H1 (cell line): ENCODE results near the gene EPHA1. TPM values are rescaled to one million over a fixed set of nuclear protein-coding genes. Genes with fewer than 3 reads are reported as not detected.

Experiments
- CTCF ChIA-PET: fragments of 300-600 bp; sonication (Branson Sonifier 250); formaldehyde crosslinking; loops from one replicate; lab custom pipeline; 2021; ENCODE audit not compliant: partially characterized antibody; lab: Charles Lee
- POLR2A ChIA-PET: fragments of 300-600 bp; sonication (Branson Sonifier 250); formaldehyde crosslinking; loops from one replicate; lab custom pipeline; 2021; ENCODE audit warnings: inconsistent platforms; ENCODE audit not compliant: partially characterized antibody; lab: Charles Lee
- DNase-seq, 2 experiments: peaks; one replicate each; pipeline versions ENCODE4 v3.0.0 to v3.0.0-alpha.2; 2010 to 2022; ENCODE audit warnings: low spot score in 2 of 2, low read depth in 1 of 2, mixed read lengths in 1 of 2
- FAIRE-seq: peaks from 2 replicates; lab custom pipeline; 2011; peaks lifted over from hg19 to GRCh38; lab: Jason Lieb, UNC
- H2AFZ ChIP-seq: 2 replicates; pipeline ENCODE4 v1.8.1; 2012; ENCODE audit warnings: low read length, inconsistent platforms
- H2AK5ac ChIP-seq: 2 replicates; pipeline ENCODE4 v1.6.1; 2013; ENCODE audit warnings: low read depth, low read length
- H2BK120ac ChIP-seq: replicated peaks from 2 replicates; pipeline ENCODE3; 2013; ENCODE audit warnings: low read depth, low read length, inconsistent platforms
- H2BK12ac ChIP-seq: 2 replicates; pipeline ENCODE4 v1.6.1; 2013; ENCODE audit warnings: low read depth, low read length
- H2BK15ac ChIP-seq: 2 replicates; pipeline ENCODE4 v1.6.1; 2013; ENCODE audit warnings: low read length
- H2BK20ac ChIP-seq: 2 replicates; pipeline ENCODE4 v1.6.1; 2013; ENCODE audit warnings: low read length
- H2BK5ac ChIP-seq: 2 replicates; pipeline ENCODE4 v1.6.1; 2013; ENCODE audit warnings: low read depth, low read length
- H3K14ac ChIP-seq: 2 replicates; pipeline ENCODE4 v1.6.1; 2013; ENCODE audit warnings: inconsistent platforms; ENCODE audit not compliant: insufficient read length
- H3K18ac ChIP-seq: 2 replicates; pipeline ENCODE4 v1.6.1; 2013; ENCODE audit warnings: low read length; ENCODE audit errors: extremely low read depth
- H3K23ac ChIP-seq: 2 replicates; pipeline ENCODE4 v1.6.1; 2013; ENCODE audit warnings: inconsistent platforms; ENCODE audit not compliant: insufficient read length
- H3K23me2 ChIP-seq: 2 replicates; pipeline ENCODE4 v1.6.1; 2013; ENCODE audit warnings: low read depth, low read length
- H3K27ac ChIP-seq: 2 replicates; pipeline ENCODE4 v1.6.1; 2011; ENCODE audit warnings: low read depth, low read length, inconsistent platforms
- H3K27me3 ChIP-seq, 4 experiments: replicated peaks in 1 of 4; 1 replicate in 1 of 4; 2 replicates in 3 of 4; pipeline versions ENCODE4 v1.6.1 to v1.8.1; 2011 to 2013; ENCODE audit warnings: low read length in 3 of 4, mild to moderate bottlenecking in 3 of 4, inconsistent platforms in 2 of 4, mixed read lengths in 2 of 4, moderate library complexity in 1 of 4; ENCODE audit not compliant: control insufficient read depth in 3 of 4, insufficient read depth in 3 of 4; ENCODE audit errors: extremely low read depth in 1 of 4
- H3K36me3 ChIP-seq, 4 experiments: 2 replicates each; pipeline versions ENCODE4 v1.6.1 to v1.8.1; 2011 to 2013; ENCODE audit warnings: mild to moderate bottlenecking in 4 of 4, low read length in 3 of 4, moderate library complexity in 2 of 4, control low read depth in 1 of 4, inconsistent platforms in 1 of 4; ENCODE audit not compliant: insufficient read depth in 4 of 4, control insufficient read depth in 2 of 4
- H3K4ac ChIP-seq: replicated peaks from 2 replicates; pipeline ENCODE3; 2013; ENCODE audit warnings: low read length, low read depth, mixed read lengths, inconsistent platforms; ENCODE audit not compliant: insufficient read length
- H3K4me1 ChIP-seq, 4 experiments: replicated peaks in 1 of 4; 1 replicate in 1 of 4; 2 replicates in 3 of 4; pipeline versions ENCODE4 v1.6.1 to v1.8.1; 2011 to 2013; ENCODE audit warnings: low read length in 3 of 4, inconsistent platforms in 2 of 4, mixed read lengths in 1 of 4; ENCODE audit not compliant: insufficient read depth in 4 of 4, control insufficient read depth in 3 of 4
- H3K4me2 ChIP-seq, 2 experiments: 2 replicates each; pipeline versions ENCODE4 v1.6.1 to v1.8.1; 2011 to 2013; ENCODE audit warnings: low read depth in 2 of 2, low read length in 2 of 2, control low read depth in 1 of 2, inconsistent platforms in 1 of 2, mild to moderate bottlenecking in 1 of 2; ENCODE audit not compliant: insufficient read depth in 1 of 2
- H3K4me3 ChIP-seq, 4 experiments: fragments of 200-600, 300-600 bp in 1 of 4; sonication (generic), shearing (Covaris generic), sonication (Bioruptor Twin) in 1 of 4; 2 replicates each; pipeline versions ENCODE4 v1.5.1 to v1.8.1; 2011 to 2016; ENCODE audit warnings: low read length in 4 of 4, low read depth in 3 of 4, control low read depth in 2 of 4, inconsistent platforms in 2 of 4, mild to moderate bottlenecking in 2 of 4, mixed read lengths in 1 of 4, moderate library complexity in 1 of 4; ENCODE audit not compliant: insufficient read depth in 2 of 4; ENCODE audit errors: extremely low read depth in 1 of 4
- H3K56ac ChIP-seq: replicated peaks from 2 replicates; pipeline ENCODE3; 2013; ENCODE audit warnings: low read depth, mild to moderate bottlenecking, mixed read lengths, low read length, inconsistent platforms; ENCODE audit not compliant: insufficient read length
- H3K79me1 ChIP-seq: 2 replicates; pipeline ENCODE4 v1.6.1; 2013; ENCODE audit warnings: low read depth, low read length, control low read depth
- H3K79me2 ChIP-seq, 2 experiments: 2 replicates each; pipeline versions ENCODE4 v1.6.1 to v1.8.1; 2012 to 2013; ENCODE audit warnings: low read length in 2 of 2, mild to moderate bottlenecking in 2 of 2, inconsistent platforms in 1 of 2; ENCODE audit not compliant: insufficient read depth in 2 of 2, control insufficient read depth in 1 of 2
- H3K9ac ChIP-seq, 4 experiments: replicated peaks in 1 of 4; 1 replicate in 1 of 4; 2 replicates in 3 of 4; pipeline versions ENCODE4 v1.6.1 to v1.8.1; 2011 to 2013; ENCODE audit warnings: low read depth in 3 of 4, low read length in 3 of 4, control low read depth in 2 of 4, mild to moderate bottlenecking in 2 of 4, moderate library complexity in 2 of 4, inconsistent platforms in 1 of 4; ENCODE audit errors: extremely low read depth in 1 of 4
- H3K9me3 ChIP-seq, 2 experiments: 2 replicates each; pipeline versions ENCODE4 v1.6.1 to v1.8.1; 2012 to 2013; ENCODE audit warnings: mild to moderate bottlenecking in 2 of 2, moderate library complexity in 2 of 2, control low read depth in 1 of 2, inconsistent platforms in 1 of 2, low read depth in 1 of 2, low read length in 1 of 2, mixed read lengths in 1 of 2; ENCODE audit not compliant: insufficient read depth in 2 of 2
- H4K20me1 ChIP-seq, 2 experiments: replicated peaks in 1 of 2; 2 replicates each; pipeline versions ENCODE3 to v1.8.1; 2011 to 2013; ENCODE audit warnings: inconsistent platforms in 2 of 2, low read length in 2 of 2, mild to moderate bottlenecking in 1 of 2; ENCODE audit not compliant: insufficient read depth in 2 of 2, control insufficient read depth in 1 of 2
- H4K5ac ChIP-seq: 2 replicates; pipeline ENCODE4 v1.6.1; 2013; ENCODE audit warnings: low read length, low read depth, mixed read lengths, inconsistent platforms; ENCODE audit not compliant: insufficient read length
- H4K8ac ChIP-seq: 2 replicates; pipeline ENCODE4 v1.8.0; 2013; ENCODE audit warnings: mild to moderate bottlenecking, moderate library complexity, low read length, inconsistent platforms; ENCODE audit not compliant: insufficient read depth; ENCODE audit errors: extremely low read depth
- H4K91ac ChIP-seq: replicated peaks from 2 replicates; pipeline ENCODE3; 2013; ENCODE audit warnings: low read length, mixed read lengths, inconsistent platforms; ENCODE audit not compliant: insufficient read length
- E2F6 ChIP-seq: IDR thresholded peaks from 2 replicates; pipeline ENCODE4 v1.6.1; 2012; ENCODE audit warnings: inconsistent platforms
- EP300 ChIP-seq, 2 experiments: IDR thresholded peaks; 1 replicate in 1 of 2; 2 replicates in 1 of 2; pipeline ENCODE4 v1.6.1; 2011 to 2012; ENCODE audit warnings: low read depth in 2 of 2, low read length in 2 of 2, mild to moderate bottlenecking in 2 of 2, borderline replicate concordance in 1 of 2, inconsistent platforms in 1 of 2, moderate library complexity in 1 of 2
- HDAC2 ChIP-seq, 2 experiments: fragments of 300-600 bp in 1 of 2; sonication (generic) in 1 of 2; IDR thresholded peaks; 2 replicates each; pipeline ENCODE4 v1.6.1; 2011 to 2012; ENCODE audit warnings: low read depth in 2 of 2, low read length in 2 of 2, mild to moderate bottlenecking in 2 of 2, moderate library complexity in 2 of 2, borderline replicate concordance in 1 of 2, inconsistent platforms in 1 of 2
- RBBP5 ChIP-seq: IDR thresholded peaks from 2 replicates; pipeline ENCODE4 v1.7.1; 2012; ENCODE audit warnings: low read depth, mild to moderate bottlenecking, inconsistent platforms, low read length, moderate library complexity, borderline replicate concordance
- SP1 ChIP-seq: IDR thresholded peaks from 2 replicates; pipeline ENCODE4 v1.6.1; 2011; ENCODE audit warnings: low read depth, low read length
- SP2 ChIP-seq: IDR thresholded peaks from 2 replicates; pipeline ENCODE4 v1.6.1; 2012; ENCODE audit warnings: mild to moderate bottlenecking, low read length, inconsistent platforms
- SP4 ChIP-seq: IDR thresholded peaks from 2 replicates; pipeline ENCODE4 v1.6.1; 2012; ENCODE audit warnings: low read length, inconsistent platforms
- WGBS, 2 experiments: shearing (Covaris generic) in 1 of 2; methylation state at CpG; one replicate each; pipeline versions ENCODE4 v1.1.6 to v1.1.7; 2013 to 2015; ENCODE audit warnings: low lambda C conversion rate in 2 of 2, mixed read lengths in 2 of 2, inconsistent platforms in 1 of 2, low coverage in 1 of 2, missing lambda C conversion rate in 1 of 2; ENCODE audit not compliant: insufficient replicate concordance in 2 of 2, insufficient coverage in 1 of 2, insufficient read length in 1 of 2; ENCODE audit errors: extremely low coverage in 1 of 2, missing lambda C conversion rate in 1 of 2; 5-methylcytosine and 5-hydroxymethylcytosine counted together
- polyA plus RNA-seq, 7 experiments: library from polyadenylated mRNA; depleted of rRNA in 3 of 7; stranded (reverse) in 5 of 7; unstranded in 2 of 7; fragments of >200 nt in 5 of 7; fragments of 200-250 nt in 2 of 7; gene quantifications; 1 replicate in 5 of 7; 2 replicates in 1 of 7; 4 replicates in 1 of 7; pipeline versions ENCODE4 v1.2.1 to v1.2.3, GENCODE V29; 2011 to 2013; ENCODE audit warnings: missing spikeins in 2 of 7, mixed read lengths in 2 of 7
- total RNA-seq: library from RNA; stranded (reverse); fragmentation: NEBNext Ultra II Directional; extraction: Animal tissue kit (Norgen Biotek cat#: 25700); gene quantifications from 2 replicates; pipeline ENCODE4 v1.2.1, GENCODE V29; 2021
- TF ChIP-seq, protein P1 (sequence below): IDR thresholded peaks from 2 replicates; pipeline ENCODE4 v1.6.1; 2012; ENCODE audit warnings: low read length, inconsistent platforms
- TF ChIP-seq, protein P2 (sequence below): IDR thresholded peaks from 2 replicates; pipeline ENCODE4 v1.6.1; 2012; ENCODE audit warnings: inconsistent platforms

The EPHA1 gene
- total and polyA plus RNA-seq, 2 of the 8 experiments (the other 6 are each of a cell fraction or from before 2014, with no cell fraction given): 86.5 to 133 TPM

DNA sequence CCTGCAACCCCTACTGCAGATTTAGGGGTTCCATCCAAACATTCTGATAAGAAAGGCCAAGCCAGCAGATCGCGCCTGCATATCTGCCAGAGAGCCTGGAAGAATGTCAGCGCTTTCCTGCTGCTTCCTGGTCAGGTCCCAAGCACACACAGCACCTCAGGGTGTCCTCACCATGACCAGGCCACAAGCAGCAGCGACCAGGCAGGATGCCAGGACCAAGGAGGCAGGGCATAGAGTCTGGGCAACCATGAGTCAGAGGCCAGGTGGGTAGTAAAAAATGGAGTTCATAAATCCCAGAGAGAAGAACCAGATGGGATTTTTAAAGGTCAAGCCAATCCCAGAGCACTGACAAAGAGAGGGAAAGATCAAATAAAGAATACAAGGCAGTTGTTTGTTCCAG lies 40.7 kb downstream of the EPHA1 start:
- Histone ChIP-seq H4K5ac (no peak overlapping the region), H2BK120ac (no peak overlapping the region), H2BK12ac (peak overlapping the region; percentile 75; the same call in 1 of the 2 replicates), H3K27ac (no peak overlapping the region), H3K23me2 (peaks cover 5% of the 10 kb centered on the region), H3K14ac (no peak overlapping the region), H3K56ac (no peak overlapping the region), H3K9me3 (no peaks in the 10 kb centered on the region), H4K20me1 (no peaks in the 10 kb centered on the region), H3K27me3 (peaks cover 0 to 13% (median 8%) of the 10 kb centered on the region in 4 experiments; a peak in 4 of 7 replicates), H4K91ac (no peak overlapping the region), H2BK20ac (peak overlapping the region; percentile 40; the same call in 1 of the 2 replicates), H3K36me3 (no peaks in the 10 kb centered on the region), H3K79me2 (no peaks in the 10 kb centered on the region), H3K4me3 (no peak overlapping the region), H2BK5ac (peak overlapping the region; percentile 72; the same call in 1 of the 2 replicates), H3K4ac (peak overlapping the region; percentile 18), H3K4me2 (0 out of 4 replicates have a peak overlapping the region, but pooled peaks of 1 of the 2 experiments have one; percentile 24), H2BK15ac (0 out of 2 replicates have a peak overlapping the region, but pooled peaks have one; percentile 32), H4K8ac (no peak overlapping the region), H2AK5ac (peak overlapping the region; percentile 97), H3K23ac (no peak overlapping the region), H2AFZ (no peak overlapping the region), H3K79me1 (no peaks in the 10 kb centered on the region), H3K9ac (no peak overlapping the region), H3K18ac (peak overlapping the region; percentile 74; the same call in 1 of the 2 replicates), H3K4me1 (peaks cover 8 to 26% (median 18%) of the 10 kb centered on the region in 4 experiments; a peak in 6 of 7 replicates)
- ChIA-PET CTCF (interaction anchor here (0.8 to 17.5 kb wide), 5 partner anchors 12 to 62 kb away, joined by 3 to 359 read pairs (median 33); partner anchors contain the start of gene EPHA1), POLR2A (interaction anchor here (1.2 to 19.0 kb wide), 3 partner anchors 10 to 32 kb away, joined by 5 to 518 read pairs (median 233); partner anchors contain the start of genes EPHA1 and ZYX)
- FAIRE-seq (no peak), DNase-seq (no peak)
- WGBS, 2 experiments: 89% methylated on average over 4 of the region's 4 CpGs; no CpG with 5 or more reads in 1 of the 2 experiments
- TF ChIP-seq HDAC2 (IDR thresholded peaks at IDR 0.05; ENCODE audit: borderline replicate concordance in 1 of 2, low read depth in 2 of 2, low read length in 2 of 2): no peak
- no peak for TF ChIP-seq E2F6
- no peak for TF ChIP-seq EP300 (IDR thresholded peaks at IDR 0.05; ENCODE audit: borderline replicate concordance in 1 of 2, low read depth in 2 of 2, low read length in 2 of 2)
- TF ChIP-seq, protein P1, sequence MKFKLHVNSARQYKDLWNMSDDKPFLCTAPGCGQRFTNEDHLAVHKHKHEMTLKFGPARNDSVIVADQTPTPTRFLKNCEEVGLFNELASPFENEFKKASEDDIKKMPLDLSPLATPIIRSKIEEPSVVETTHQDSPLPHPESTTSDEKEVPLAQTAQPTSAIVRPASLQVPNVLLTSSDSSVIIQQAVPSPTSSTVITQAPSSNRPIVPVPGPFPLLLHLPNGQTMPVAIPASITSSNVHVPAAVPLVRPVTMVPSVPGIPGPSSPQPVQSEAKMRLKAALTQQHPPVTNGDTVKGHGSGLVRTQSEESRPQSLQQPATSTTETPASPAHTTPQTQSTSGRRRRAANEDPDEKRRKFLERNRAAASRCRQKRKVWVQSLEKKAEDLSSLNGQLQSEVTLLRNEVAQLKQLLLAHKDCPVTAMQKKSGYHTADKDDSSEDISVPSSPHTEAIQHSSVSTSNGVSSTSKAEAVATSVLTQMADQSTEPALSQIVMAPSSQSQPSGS: no peak
- no peak for TF ChIP-seq SP1
- TF ChIP-seq, protein P2, sequence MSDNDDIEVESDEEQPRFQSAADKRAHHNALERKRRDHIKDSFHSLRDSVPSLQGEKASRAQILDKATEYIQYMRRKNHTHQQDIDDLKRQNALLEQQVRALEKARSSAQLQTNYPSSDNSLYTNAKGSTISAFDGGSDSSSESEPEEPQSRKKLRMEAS: no peak
- no peak for TF ChIP-seq SP4
- TF ChIP-seq SP2: no peak
- TF ChIP-seq RBBP5: no peak
